Lower leg skin (tissue), 3 donors: ENCODE results near the gene DOCK3.

Source experiments
- POLR2A ChIP-seq, 2 donors: fragments of 450-650 bp; IDR thresholded peaks; one replicate each; pipeline ENCODE4 v1.6.1; 2016 to 2017; ENCODE audit warnings: antibody characterized with exemption in 2 of 2, mild to moderate bottlenecking in 1 of 2, moderate library complexity in 1 of 2
- TF ChIP-seq, protein P1 (sequence below), 3 donors: fragments of 450-650 bp; IDR thresholded peaks; one replicate each; pipeline ENCODE4 v1.5.1; 2016; ENCODE audit warnings: antibody characterized with exemption in 3 of 3, mild to moderate bottlenecking in 3 of 3, moderate library complexity in 2 of 3

DNA sequence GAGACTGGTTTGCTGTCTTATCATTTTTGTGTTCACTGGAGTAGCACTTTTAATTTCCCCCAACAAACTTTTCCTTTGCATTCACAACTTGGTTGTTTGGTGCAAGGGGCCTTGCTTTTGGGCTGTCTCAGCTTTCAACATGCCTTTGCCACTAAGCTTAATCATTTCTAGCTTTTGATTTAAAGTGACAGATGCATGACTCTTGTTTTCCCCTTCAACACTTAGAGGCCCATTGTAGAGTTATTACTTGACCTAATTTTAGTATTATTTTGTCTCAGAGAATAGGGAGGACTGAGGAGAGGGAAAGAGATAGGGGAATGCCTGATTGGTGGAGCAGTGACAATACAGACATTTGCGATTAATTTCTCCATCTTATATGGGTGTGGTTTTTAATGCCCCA is 370.3 kb downstream of the DOCK3 start:
- TF ChIP-seq, protein P1, sequence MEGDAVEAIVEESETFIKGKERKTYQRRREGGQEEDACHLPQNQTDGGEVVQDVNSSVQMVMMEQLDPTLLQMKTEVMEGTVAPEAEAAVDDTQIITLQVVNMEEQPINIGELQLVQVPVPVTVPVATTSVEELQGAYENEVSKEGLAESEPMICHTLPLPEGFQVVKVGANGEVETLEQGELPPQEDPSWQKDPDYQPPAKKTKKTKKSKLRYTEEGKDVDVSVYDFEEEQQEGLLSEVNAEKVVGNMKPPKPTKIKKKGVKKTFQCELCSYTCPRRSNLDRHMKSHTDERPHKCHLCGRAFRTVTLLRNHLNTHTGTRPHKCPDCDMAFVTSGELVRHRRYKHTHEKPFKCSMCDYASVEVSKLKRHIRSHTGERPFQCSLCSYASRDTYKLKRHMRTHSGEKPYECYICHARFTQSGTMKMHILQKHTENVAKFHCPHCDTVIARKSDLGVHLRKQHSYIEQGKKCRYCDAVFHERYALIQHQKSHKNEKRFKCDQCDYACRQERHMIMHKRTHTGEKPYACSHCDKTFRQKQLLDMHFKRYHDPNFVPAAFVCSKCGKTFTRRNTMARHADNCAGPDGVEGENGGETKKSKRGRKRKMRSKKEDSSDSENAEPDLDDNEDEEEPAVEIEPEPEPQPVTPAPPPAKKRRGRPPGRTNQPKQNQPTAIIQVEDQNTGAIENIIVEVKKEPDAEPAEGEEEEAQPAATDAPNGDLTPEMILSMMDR (IDR thresholded peaks at IDR 0.05) = no peak
- no peak for TF ChIP-seq POLR2A (IDR thresholded peaks at IDR 0.05)
